GM18868 (cell line): ENCODE measurements around the gene FRY.

Source experiments
- ATAC-seq: cut with Tn5 transposase; IDR thresholded peaks from one replicate; pipeline ENCODE4 v1.9.1; 2021; ENCODE audit warnings: mild to moderate bottlenecking, moderate library complexity; ENCODE audit not compliant: unreplicated experiment

Gene FRY

GRCh38 chr13:32340914-32341313 is 309.3 kb downstream of the FRY start:
- ATAC-seq, result no peak

- ATAC-seq, result no peak
Measured at GRCh38 chr13:32347651-32348050, 316.1 kb downstream of the FRY start.
